Daoy (cell line): ENCODE results near the gene UNC45A. TPM values are rescaled to one million over a fixed set of nuclear protein-coding genes. Genes with fewer than 3 reads are reported as not detected.
"Not testable (repeated sequence)": the region's sequence is repeated elsewhere in the genome, so short reads cannot be mapped to it uniquely, and the experiment has no call there.

Experiments used
- DNase-seq: peaks from one replicate; pipeline ENCODE4 v3.0.0-alpha.2; 2015; ENCODE audit warnings: low read depth
- total RNA-seq: library from RNA; depleted of rRNA; stranded (reverse); fragments of >200 nt; shearing (Covaris generic); gene quantifications from 2 replicates; pipeline ENCODE4 v1.2.3, GENCODE V29; 2014

UNC45A gene
- total RNA-seq, 1 experiment from 2014 or later: 57.5 TPM

DNA sequence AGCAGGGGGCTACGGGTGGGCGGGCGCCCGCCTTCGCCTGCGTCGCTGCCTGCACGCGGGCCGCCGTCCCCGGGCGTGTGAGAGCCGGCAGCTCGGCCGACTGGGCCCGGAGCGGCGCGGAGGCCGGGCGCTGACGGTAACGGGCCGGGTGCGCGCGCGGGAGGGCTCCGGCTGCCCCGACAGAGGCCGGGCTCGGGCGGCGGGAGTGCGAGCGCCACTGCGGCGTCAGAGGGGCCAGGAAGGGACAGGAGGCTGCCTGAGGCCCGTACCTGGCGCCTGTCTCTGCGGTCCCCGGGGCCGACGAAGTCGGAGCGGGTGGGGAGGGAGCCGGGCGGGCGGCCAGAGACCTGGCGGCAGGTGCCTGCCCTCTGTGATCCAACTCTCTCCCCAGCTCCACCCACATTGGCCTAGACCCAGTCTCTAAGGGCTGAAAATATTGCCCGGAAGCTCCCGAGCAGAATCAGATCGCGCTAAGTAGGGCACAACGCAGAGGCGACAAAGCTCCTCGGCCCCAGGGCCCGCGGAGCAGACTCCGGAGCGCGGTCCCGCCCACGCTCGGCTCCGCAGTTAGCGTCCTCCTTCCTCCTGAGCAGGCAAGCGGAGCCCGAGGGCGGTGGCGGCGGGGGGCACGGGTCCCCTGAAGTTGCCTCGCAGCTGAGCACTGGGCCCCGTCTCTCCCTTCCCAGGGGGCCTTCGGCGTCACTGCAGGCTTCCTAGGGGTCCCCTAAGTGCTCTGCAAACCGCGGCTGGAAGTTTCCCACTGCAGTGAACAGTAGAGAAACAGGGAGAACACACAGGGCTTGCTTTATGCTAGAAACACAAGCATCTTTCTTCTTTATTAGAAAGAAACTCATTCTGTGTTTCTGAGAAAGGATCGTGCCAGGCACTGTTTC lies 32.0 kb upstream of the UNC45A start, which contains the start of gene MAN2A2:
MAN2A2 (plus strand) TSS at position 463 of the 893 bp plus-strand sequence. CDS start 906 bp downstream, outside the sequence.
- DNase-seq: peak; percentile 63

DNA sequence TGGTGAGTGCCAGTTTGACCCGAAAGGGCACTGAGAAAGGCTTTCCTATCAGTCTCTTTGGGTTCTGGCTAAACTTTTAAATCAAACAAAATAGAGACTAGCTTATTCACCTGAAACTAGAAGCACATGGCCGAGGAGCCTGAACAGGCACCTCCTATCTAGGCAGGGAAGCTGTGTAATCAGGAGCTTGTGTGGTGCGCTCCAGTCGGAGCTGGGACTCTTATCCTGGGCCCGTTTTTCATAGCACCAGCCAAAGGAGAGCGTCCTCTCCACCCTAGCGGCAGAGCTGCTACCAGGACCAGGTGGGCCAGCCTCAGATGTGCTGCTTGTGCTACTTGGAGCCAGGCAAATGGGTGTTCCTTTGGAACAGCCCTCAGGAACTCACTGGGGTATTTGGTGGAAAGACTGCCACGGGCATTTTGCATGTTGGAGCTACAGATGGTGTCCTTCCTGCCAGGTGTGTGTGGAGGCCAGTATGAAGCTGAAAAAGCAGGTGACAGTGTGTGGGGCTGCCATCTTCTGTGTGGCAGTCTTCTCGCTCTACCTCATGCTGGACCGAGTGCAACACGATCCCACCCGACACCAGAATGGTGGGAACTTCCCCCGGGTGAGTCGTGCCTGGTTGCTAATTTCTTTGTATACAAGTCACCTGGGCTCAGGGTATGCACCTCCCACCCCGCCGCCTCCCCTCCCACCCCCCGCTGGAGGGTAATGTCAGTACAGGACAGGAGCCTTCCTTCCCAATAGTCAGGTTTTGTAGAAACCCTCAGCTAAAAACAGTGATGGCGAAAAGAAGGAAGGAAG lies 31.1 kb upstream of the UNC45A start:
- no peak for DNase-seq

DNA sequence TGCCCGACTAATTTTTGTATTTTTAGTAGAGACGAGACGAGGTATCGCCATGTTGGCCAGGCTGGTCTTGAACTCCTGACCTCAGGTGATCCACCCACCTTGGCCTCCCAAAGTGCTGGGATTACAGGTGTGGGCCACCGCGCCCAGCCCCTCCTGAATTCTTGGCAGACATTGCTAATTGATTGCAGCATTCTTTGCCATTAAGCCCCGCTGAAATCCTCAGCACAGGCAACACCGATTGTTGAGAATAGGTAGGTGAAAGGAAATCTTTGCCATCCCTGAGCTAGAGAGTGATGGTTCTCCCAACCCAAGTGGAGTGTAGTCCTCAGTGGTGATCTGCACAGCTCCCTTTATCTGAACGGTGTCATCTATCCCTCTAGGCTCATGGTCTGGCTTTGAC lies 30.3 kb upstream of the UNC45A start:
- no peak for DNase-seq

DNA sequence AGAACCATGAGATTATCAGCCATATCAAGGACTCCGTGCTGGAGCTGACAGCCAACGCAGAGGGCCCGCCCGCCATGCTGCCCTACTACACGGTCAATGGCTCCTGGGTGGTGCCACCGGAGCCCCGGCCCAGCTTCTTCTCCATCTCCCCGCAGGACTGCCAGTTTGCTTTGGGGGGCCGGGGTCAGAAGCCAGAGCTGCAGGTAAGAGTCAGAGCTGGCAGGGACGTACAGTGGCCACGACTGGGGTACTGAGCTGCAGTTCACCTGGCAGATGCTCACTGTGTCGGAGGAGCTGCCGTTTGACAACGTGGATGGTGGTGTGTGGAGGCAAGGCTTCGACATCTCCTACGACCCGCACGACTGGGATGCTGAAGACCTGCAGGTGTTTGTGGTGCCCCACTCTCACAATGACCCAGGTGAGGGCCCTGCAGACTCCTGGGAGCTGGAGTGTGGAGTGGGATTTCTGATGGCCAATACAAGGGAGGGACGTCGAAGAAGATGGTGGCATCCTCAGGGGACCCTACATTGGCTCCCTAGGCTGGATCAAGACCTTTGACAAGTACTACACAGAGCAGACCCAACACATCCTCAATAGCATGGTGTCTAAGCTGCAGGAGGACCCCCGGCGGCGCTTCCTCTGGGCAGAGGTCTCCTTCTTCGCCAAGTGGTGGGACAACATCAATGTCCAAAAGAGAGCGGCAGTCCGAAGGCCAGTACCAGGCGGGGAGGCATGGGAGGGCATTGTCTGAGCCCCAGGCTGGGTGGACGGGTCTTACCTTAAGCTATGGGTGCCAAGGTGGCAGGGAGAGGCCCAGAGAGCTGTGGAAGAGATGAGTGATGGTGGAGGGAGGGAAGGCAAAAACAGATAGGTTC lies 29.5 kb upstream of the UNC45A start:
- no peak for DNase-seq

DNA sequence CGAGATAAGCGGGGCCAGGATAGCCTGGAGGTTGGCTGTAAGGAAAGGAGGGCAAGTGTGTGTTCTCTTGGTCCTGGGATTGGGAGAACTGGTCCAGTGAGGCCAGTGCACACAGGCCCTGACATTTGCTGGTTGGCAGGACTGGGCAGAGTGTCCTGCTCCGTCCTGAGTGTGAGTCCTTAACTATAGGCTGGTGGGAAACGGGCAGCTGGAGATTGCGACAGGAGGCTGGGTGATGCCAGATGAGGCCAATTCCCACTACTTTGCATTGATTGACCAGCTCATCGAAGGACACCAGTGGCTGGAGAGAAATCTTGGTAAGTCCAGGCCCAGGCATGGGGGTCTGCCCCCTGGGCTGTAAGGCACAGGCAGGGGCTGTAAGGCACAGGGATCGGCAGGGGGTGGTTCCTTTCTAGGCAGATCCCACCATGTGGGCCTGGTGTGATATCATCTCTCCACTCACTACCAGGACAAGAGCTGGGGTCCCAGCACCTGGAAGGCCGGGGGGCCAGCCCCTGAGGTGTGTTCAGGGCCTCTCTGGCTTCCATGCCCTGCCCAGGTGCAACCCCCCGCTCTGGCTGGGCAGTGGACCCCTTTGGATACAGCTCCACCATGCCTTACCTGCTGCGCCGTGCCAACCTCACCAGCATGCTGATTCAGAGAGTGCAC lies 28.8 kb upstream of the UNC45A start:
- no peak for DNase-seq

DNA sequence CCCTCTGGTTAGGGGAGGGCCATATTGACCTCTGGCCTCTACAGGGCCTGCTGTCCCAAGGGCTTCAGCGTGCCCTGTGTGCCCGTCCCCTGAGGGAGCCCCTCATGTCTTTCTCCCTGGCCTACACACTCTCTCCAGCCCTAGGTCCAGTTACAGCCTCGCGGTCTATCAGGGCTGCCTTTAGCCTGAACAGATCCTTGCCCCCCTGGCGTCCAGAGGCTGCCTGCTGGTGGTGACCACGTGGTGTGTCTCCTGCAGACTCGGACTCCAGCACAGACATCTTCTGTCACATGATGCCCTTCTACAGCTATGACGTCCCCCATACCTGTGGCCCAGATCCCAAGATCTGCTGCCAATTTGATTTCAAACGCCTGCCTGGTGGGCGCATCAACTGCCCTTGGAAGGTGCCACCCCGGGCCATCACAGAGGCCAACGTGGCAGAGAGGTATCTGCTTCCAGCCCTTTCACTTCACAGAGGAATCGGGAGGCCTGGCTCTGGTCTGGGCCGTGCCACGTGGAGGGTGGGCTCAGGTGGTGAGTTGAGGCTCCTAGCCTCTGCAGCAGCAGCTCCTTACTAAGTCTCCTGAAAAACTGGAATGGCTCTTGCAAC lies 27.9 kb upstream of the UNC45A start:
- DNase-seq: no peak

DNA sequence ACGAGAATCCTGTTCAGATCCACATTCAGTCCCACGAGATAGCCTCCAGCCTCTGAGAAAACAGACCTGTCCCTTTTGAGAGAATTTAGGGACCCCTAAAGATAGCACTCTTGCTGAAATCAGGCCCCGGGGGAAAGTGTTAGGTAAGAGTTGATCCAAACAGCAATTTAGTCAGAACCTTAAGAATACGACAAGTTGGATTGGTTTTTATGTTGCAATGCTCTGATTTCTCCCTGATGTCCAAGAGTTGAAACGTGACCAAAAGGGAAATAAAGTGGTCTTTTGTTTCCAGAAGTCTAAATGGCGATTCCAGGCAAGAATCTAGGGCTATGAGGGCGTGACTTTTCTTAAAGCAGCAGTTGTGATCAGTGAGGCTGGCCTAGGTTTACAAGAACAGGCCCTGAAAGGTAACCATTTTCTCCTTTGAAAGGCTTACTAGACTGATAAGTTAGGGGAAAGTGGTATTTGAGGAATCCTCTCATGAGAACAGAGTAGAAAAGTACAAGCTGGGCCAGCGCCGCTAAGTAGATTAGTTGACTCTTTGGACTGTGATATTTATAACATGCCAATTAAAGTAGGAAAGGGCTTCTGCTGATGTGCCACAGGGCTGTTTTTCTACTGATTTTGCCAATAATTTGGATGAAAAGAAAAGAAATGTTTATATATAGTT lies 27.1 kb upstream of the UNC45A start:
- no peak for DNase-seq

DNA sequence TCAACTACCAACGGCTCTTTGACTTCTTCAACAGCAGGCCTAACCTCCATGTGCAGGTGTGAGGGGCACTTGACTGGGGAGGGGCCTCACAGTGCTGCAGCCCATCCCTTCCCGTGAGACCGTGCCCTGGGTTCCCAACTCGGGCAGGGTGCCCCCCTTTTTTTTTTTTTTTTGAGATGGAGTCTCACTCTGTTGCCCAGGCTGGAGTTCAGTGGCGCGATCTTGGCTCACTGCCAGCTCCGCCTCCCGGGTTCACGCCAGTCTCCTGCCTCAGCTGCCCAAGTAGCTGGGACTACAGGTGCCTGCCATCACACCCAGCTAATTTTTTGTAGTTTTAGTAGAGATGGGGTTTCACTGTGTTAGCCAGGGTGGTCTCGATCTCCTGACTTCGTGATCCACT lies 25.6 kb upstream of the UNC45A start:
- DNase-seq: not testable (repeated sequence)

DNA sequence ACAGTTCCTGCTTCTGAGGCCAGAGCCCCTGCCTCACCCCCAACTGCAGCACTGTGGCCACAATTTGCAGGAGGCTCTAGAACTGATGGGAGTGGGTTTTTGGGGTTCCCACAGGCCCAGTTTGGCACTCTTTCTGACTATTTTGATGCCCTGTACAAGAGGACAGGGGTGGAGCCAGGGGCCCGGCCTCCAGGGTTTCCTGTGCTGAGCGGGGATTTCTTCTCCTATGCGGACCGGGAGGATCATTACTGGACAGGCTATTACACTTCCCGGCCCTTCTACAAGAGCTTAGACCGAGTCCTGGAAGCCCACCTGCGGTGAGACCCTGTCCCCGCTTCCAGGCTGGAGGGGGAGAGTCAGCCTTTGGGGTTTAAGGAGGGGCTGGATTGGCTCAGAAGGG lies 25.1 kb upstream of the UNC45A start:
- no peak for DNase-seq

DNA sequence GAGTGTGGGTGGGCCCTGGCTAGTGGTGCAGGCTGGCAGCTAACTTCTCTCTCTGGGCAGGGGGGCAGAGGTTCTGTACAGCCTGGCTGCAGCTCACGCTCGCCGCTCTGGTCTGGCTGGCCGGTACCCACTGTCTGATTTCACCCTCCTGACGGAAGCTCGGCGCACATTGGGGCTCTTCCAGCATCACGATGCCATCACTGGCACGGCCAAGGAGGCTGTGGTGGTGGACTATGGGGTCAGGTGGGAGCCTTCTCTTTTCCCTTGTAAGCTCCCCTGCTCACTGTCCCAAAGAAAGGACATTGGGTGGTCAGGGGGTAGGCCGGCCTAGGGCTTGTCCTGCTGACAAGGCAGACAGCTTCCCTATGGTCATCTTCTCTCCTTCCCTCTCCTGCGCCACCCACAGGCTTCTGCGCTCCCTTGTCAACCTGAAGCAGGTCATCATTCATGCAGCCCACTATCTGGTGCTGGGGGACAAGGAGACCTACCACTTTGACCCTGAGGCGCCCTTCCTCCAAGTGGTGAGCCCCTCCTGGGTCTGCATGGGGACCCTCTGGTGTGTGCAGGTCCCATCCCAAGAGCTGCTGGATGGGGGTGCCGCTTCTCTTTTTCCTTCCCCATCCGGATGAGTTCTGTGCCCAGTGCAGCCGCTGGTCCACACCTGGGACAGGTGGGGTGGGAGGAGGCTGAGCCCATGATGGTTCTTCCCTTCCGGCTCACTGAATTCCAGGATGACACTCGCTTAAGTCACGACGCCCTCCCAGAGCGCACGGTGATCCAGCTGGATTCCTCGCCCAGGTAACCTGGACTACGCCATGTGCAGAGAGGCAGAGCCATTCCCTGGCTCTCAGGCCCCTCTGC lies 24.4 kb upstream of the UNC45A start:
- DNase-seq: no peak

DNA sequence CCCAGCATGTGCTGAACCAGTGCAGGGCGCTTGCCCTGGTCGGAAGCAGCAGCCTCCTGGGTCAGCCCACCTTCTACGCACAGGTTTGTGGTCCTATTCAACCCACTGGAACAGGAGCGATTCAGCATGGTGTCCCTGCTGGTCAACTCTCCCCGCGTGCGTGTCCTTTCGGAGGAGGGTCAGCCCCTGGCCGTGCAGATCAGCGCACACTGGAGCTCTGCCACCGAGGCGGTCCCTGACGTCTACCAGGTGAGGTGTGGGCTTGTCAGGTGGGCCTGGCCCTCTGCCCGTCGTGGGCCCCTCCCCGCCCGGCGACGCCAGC lies 23.8 kb upstream of the UNC45A start:
- DNase-seq: no peak

DNA sequence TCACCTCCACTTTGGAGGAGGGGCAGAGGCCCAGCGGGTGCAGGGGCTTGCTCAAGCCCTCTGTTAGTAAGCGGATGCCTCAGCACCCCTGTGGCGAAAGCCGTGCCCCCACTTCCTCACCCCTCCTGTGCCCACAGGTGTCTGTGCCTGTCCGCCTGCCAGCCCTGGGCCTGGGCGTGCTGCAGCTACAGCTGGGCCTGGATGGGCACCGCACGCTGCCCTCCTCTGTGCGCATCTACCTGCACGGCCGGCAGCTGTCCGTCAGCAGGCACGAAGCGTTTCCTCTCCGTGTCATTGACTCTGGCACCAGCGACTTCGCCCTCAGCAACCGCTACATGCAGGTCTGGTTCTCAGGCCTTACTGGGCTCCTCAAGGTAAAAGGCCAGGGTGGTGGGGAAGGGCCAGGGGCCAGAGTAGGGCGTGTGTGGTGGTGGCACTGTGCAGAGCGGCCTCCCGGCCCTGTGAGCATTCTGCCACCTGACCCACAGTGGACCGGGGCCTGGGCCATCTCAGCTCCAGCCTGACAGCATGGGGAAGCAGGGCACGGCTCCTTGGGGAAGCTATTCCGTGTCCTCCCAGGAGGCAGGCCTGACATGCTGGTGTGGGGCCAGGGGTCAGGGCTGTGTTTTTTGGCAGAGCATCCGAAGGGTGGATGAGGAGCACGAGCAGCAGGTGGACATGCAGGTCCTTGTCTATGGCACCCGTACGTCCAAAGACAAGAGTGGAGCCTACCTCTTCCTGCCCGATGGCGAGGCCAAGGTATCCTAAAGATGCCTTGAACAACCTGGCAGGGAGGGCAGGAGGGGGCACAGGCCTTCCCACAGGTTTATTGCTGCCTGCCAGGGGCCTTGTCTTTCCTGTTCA lies 22.9 kb upstream of the UNC45A start:
- no peak for DNase-seq

DNA sequence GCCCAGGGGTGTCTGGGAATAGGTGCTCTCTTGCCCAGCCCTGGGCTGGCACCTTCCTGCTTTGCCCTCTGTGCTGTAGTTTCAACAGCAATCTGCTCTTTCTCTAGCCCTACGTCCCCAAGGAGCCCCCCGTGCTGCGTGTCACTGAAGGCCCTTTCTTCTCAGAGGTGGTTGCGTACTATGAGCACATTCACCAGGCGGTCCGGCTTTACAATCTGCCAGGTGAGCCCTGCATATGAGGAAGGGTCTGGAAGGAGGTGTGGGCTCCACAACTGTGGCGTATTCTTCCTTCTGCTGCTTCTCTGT lies 22.4 kb upstream of the UNC45A start:
- DNase-seq: no peak

DNA sequence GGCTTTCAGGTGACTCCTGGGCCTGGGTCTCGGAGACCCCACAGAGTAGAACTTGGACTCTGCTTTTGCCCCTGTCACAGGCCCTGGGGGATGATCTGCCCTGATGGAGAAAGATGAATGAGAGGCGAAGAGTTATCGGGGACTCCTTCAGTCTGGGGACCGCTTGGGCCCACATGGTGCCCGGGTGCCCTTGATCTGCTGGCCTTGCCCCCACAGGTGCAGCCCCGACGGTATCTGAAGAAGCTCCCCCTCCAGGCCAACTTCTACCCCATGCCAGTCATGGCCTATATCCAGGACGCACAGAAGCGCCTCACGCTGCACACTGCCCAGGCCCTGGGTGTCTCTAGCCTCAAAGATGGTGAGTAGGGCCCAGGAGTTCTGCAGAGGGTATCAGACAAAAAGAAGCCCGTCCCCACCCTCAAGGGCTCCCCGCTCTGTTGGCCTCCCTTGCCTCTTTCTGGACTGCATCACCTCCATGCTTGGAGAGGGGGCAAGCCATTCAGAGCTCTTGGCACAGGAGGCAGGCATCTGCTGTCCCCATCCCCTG lies 21.6 kb upstream of the UNC45A start:
- DNase-seq: no peak

DNA sequence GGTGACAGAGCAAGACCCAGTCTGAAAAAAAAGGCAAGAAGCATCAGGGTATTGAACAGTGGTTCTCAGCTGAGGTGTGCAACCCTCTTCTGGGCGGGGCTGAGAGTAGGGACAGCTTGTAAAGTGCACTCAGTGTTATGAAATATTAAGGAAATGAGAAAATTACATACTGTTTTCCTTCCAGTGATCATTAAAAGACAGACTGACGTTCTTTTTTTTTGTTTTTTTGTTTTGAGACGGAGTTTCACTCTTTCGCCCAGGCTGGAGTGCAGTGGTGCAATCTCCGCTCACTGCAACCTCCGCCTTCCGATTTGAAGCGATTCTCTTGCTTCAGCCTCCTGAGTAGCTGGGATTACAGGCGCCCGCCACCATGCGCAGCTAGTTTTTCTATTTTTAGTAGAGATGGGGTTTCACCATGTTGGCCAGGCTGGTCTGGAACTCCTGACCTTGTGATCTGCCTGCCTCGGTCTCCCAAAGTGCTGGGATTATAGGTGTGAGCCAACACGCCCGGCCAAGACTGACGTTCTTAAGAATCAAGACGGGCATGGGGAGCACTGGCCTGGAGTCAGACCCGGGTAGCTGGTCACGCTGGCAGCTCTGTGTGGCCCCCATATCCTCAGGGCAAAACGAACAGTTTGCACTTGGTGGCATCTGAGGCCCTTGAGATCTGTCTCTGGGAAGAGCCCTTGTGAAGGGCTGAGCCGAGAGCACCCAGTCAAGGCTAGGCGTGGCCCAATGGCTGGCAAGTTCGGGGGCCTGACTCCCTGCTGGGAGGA lies 20.6 kb upstream of the UNC45A start:
- DNase-seq: no peak

DNA sequence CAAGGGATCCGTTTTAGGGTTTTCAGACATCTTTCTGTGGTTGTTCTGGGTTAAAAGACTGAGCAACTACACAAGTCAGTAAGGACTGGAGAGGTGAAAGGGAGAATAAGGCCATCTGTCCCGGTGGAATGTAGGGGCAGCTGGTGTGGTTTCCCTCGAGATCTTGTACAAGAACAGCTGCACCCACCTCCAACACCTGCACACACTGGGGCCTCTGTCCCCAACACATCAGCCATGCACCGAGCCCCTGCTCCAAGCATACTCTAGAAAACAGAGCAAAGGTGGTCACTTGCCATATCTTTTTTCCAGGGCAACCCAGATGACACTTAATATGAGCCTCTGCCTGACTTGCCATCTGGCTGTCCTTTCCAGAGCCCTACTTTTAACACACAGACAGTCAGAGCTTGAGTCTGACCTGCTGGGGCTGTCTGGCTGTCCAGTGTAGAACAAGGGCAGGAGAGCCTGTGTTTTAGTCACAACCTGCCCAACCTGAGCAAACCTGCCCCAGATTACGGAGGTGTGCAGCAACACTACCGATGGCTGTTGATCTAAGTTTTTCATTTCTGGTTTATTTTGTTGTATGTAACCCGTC lies 19.8 kb upstream of the UNC45A start:
- DNase-seq: no peak

DNA sequence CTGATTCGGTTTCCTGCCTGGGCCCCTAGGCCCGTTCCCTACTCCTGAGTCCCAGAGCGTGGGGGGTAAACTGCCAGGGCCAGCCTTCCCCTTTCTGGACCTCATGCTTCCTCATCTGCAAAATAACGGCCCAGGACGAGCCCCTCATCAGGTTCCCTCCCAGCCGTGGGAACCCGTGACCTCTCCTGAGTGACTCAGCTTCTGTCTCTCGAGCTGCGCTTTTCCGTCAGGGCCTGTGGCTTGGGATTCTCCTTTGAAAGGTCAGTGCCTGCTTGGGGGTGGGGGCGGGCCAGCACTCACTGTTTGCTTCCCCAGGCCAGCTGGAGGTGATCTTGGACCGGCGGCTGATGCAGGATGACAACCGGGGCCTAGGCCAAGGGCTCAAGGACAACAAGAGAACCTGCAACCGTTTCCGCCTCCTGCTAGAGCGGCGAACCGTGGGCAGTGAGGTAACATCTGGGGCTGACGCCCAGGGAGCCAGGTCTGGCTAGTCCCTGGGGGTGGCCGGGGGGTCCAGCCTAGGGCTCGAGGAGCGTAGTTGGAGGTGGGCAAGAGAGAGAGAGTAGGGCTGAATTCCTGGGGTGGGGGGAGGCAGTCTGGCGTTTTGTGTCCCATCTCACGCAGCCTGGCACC lies 19.2 kb upstream of the UNC45A start:
- no peak for DNase-seq
